Calu3 (cell line): ENCODE measurements around the gene HBEGF. TPM values are rescaled to one million over a fixed set of nuclear protein-coding genes. Genes with fewer than 3 reads are reported as not detected.

Source experiments
- BruUV-seq: library from RNA; stranded (reverse); fragments of 400-500 nt; replicated peaks from 2 replicates; lab custom pipeline; 2021; lab: Mats Ljungman, UMichigan
- CTCF ChIA-PET: fragments of 300-600 bp; sonication (Branson Sonifier 250); formaldehyde crosslinking; loops from one replicate; lab custom pipeline; 2022; ENCODE audit warnings: antibody characterized with exemption; lab: Charles Lee
- DNase-seq: peaks from one replicate; pipeline ENCODE4 v3.0.0; 2022
- H3K27ac Mint-ChIP-seq: one replicate; pipeline ENCODE4 v1.8.0; 2022; ENCODE audit warnings: mixed read lengths; ENCODE audit not compliant: unreplicated experiment
- H3K27me3 Mint-ChIP-seq: one replicate; pipeline ENCODE4 v1.8.0; 2022; ENCODE audit warnings: mixed read lengths; ENCODE audit not compliant: unreplicated experiment
- H3K36me3 Mint-ChIP-seq: one replicate; pipeline ENCODE4 v1.8.0; 2022; ENCODE audit warnings: mild to moderate bottlenecking, moderate library complexity, mixed read lengths; ENCODE audit not compliant: insufficient read depth, unreplicated experiment
- H3K4me1 Mint-ChIP-seq: one replicate; pipeline ENCODE4 v1.8.0; 2022; ENCODE audit warnings: mild to moderate bottlenecking, low read depth, mixed read lengths; ENCODE audit not compliant: unreplicated experiment
- H3K4me3 Mint-ChIP-seq: one replicate; pipeline ENCODE4 v1.8.0; 2022; ENCODE audit warnings: mild to moderate bottlenecking, low read depth, moderate library complexity, mixed read lengths; ENCODE audit not compliant: unreplicated experiment
- H3K9me3 Mint-ChIP-seq: one replicate; pipeline ENCODE4 v1.8.0; 2022; ENCODE audit warnings: low read depth, mixed read lengths; ENCODE audit not compliant: unreplicated experiment
- intact Hi-C: fragments of 100-400 bp; cut with micrococcal nuclease; formaldehyde crosslinking; loops from one replicate; pipeline ENCODE4 v1.10.0; 2022; ENCODE audit not compliant: unreplicated experiment
- total RNA-seq: library from RNA; stranded (reverse); gene quantifications from 2 replicates; pipeline ENCODE4 v1.2.3, GENCODE V29; 2022
- TF ChIP-seq, protein P1 (sequence below): fragments of 200-600 bp; IDR thresholded peaks from one replicate; pipeline ENCODE4 v1.8.0; 2022; ENCODE audit warnings: antibody characterized with exemption; ENCODE audit not compliant: unreplicated experiment

HBEGF gene
- total RNA-seq, 1 experiment from 2014 or later: 7.2 TPM

DNA sequence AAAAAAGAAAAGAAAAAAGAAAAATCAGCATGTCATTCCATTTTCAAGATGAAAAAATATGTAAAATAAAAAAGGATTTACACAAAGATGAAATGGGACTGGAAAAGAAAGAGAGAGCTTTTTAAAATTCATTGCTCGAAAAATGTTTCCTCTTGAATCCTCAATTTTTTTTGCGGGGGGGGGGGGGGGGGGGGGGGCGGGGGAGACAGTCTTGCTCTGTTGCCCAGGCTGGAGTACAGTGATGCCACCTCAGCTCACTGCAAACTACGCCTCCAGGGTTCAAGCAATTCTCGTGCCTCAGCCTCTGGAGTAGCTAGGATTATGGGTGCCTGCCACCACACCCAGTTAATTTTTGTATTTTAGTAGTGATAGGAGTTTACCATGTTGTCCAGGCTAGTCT is 60.0 kb downstream of the HBEGF start:
- H3K36me3 Mint-ChIP-seq: peaks cover 7% of the 10 kb centered on the region
- no peak overlapping the region for H3K4me3 Mint-ChIP-seq
- H3K27me3 Mint-ChIP-seq: no peaks in the 10 kb centered on the region
- H3K9me3 Mint-ChIP-seq: no peaks in the 10 kb centered on the region
- DNase-seq: no peak
- BruUV-seq: no TSS peak
- CTCF ChIA-PET: interaction anchor here (0.6 to 0.7 kb wide), 5 partner anchors 8 to 208 kb away, joined by 3 to 4 read pairs (median 3); no protein-coding TSS in a partner anchor
- H3K4me1 Mint-ChIP-seq: peaks cover 18% of the 10 kb centered on the region
- TF ChIP-seq, protein P1, sequence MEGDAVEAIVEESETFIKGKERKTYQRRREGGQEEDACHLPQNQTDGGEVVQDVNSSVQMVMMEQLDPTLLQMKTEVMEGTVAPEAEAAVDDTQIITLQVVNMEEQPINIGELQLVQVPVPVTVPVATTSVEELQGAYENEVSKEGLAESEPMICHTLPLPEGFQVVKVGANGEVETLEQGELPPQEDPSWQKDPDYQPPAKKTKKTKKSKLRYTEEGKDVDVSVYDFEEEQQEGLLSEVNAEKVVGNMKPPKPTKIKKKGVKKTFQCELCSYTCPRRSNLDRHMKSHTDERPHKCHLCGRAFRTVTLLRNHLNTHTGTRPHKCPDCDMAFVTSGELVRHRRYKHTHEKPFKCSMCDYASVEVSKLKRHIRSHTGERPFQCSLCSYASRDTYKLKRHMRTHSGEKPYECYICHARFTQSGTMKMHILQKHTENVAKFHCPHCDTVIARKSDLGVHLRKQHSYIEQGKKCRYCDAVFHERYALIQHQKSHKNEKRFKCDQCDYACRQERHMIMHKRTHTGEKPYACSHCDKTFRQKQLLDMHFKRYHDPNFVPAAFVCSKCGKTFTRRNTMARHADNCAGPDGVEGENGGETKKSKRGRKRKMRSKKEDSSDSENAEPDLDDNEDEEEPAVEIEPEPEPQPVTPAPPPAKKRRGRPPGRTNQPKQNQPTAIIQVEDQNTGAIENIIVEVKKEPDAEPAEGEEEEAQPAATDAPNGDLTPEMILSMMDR: no peak
- intact Hi-C loops: no loop called here
- H3K27ac Mint-ChIP-seq: no peak overlapping the region

DNA sequence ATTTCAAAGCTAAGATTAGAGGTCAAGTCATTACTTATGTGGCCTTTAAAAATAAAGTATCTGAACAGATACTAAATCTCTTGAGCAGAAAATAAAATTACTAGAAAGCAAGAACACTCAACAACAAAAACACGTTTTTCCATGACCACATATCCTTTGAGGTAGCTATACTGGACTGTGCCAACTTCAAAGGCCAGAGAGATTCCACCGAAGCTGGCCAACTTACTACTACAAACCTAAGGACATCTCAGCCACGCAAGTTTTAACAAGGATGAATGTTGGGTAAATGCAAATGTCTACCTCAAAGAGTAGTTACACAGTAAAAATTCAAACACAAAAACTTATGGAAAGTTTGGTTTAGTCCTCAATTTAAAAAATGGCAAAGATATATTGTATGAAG is 62.4 kb downstream of the HBEGF start:
- no peak for DNase-seq
- no peak overlapping the region for H3K4me3 Mint-ChIP-seq
- H3K4me1 Mint-ChIP-seq: no peaks in the 10 kb centered on the region
- TF ChIP-seq, protein P1: no peak
- no peaks in the 10 kb centered on the region for H3K27me3 Mint-ChIP-seq
- H3K27ac Mint-ChIP-seq: no peak overlapping the region
- peaks cover 14% of the 10 kb centered on the region for H3K36me3 Mint-ChIP-seq
- intact Hi-C loops: no loop called here
- CTCF ChIA-PET: interaction anchor here (1.9 kb wide), 1 partner anchor 62 kb away, joined by 4 read pairs; the partner anchor contains the start of gene HBEGF
- no TSS peak for BruUV-seq
- no peaks in the 10 kb centered on the region for H3K9me3 Mint-ChIP-seq

Other genes with a start within 250 kb of the HBEGF start
- gene PURA, start 232.5 kb downstream of the HBEGF start, total RNA-seq: 16.2 and 16.7 TPM in 2 replicates
- 5.9 and 6.2 TPM in 2 replicates for gene IGIP, start 220.7 kb downstream of the HBEGF start, total RNA-seq
- 198 and 259 TPM in 2 replicates for gene CYSTM1, start 171.4 kb downstream of the HBEGF start, total RNA-seq
- 67.5 and 71.9 TPM in 2 replicates for gene PFDN1, start 43.5 kb downstream of the HBEGF start, total RNA-seq
- 0.24 TPM in 1 of 2 replicates, not detected in the other for gene SLC4A9, start 13.6 kb upstream of the HBEGF start, total RNA-seq
- 160 and 167 TPM in 2 replicates for gene ANKHD1, start 55.2 kb upstream of the HBEGF start, total RNA-seq
- gene EIF4EBP3, start 201.1 kb upstream of the HBEGF start, total RNA-seq: 14.1 and 18.8 TPM in 2 replicates
- gene SRA1, start 210.9 kb upstream of the HBEGF start, total RNA-seq: 29.5 and 33.0 TPM in 2 replicates
- 15.1 and 15.7 TPM in 2 replicates for gene APBB3, start 218.0 kb upstream of the HBEGF start, total RNA-seq
- gene SLC35A4, start 218.2 kb upstream of the HBEGF start, total RNA-seq: 80.6 and 93.6 TPM in 2 replicates